DMS153 (cell line): ENCODE data around the gene S100A14.
"Not testable (repeated sequence)": the region's sequence is repeated elsewhere in the genome, so short reads cannot be mapped to it uniquely, and the experiment has no call there.

Source experiments
- DNase-seq: peaks from one replicate; lab custom pipeline; 2025; lab: John Stamatoyannopoulos, UW

Gene S100A14

GRCh38 chr1:153616144-153616916 is at the start of gene S100A14:
Gene S100A14, minus strand, starts transcription at chr1:153616325. Its CDS starts 467 bp downstream, at chr1:153615858.
- peak; percentile 45 for DNase-seq

GRCh38 chr1:153663211-153663610 is 47.1 kb upstream of the S100A14 start:
- no peak for DNase-seq

GRCh38 chr1:153662269-153662668 is 46.1 kb upstream of the S100A14 start:
- no peak for DNase-seq

- no peak for DNase-seq
Observed at GRCh38 chr1:153661111-153661708, 45.1 kb upstream of the S100A14 start.

GRCh38 chr1:153659656-153660055 is 43.5 kb upstream of the S100A14 start:
- no peak for DNase-seq

- no peak for DNase-seq
Observed at GRCh38 chr1:153659175-153659534, 43.0 kb upstream of the S100A14 start.

GRCh38 chr1:153658400-153659174 is 42.5 kb upstream of the S100A14 start, which contains the start of gene SNAPIN:
Gene SNAPIN, plus strand, starts transcription at chr1:153658703. Its CDS starts 41 bp downstream, at chr1:153658744.
- DNase-seq = peak; percentile 88

GRCh38 chr1:153655333-153655732 is 39.2 kb upstream of the S100A14 start:
- DNase-seq = peak; percentile 67

- DNase-seq = no peak
Observed at GRCh38 chr1:153652805-153653500, 36.8 kb upstream of the S100A14 start.

- no peak for DNase-seq
Observed at GRCh38 chr1:153651771-153652170, 35.6 kb upstream of the S100A14 start.

GRCh38 chr1:153649863-153650235 is 33.7 kb upstream of the S100A14 start:
- DNase-seq = peak; percentile 74

GRCh38 chr1:153649137-153649862 is 33.2 kb upstream of the S100A14 start:
- no peak for DNase-seq

- no peak for DNase-seq
Observed at GRCh38 chr1:153648000-153648643, 32.0 kb upstream of the S100A14 start.

- no peak for DNase-seq
Observed at GRCh38 chr1:153647346-153647714, 31.2 kb upstream of the S100A14 start.

- no peak for DNase-seq
Observed at GRCh38 chr1:153646672-153647345, 30.7 kb upstream of the S100A14 start.

- no peak for DNase-seq
Observed at GRCh38 chr1:153643816-153644215, 27.7 kb upstream of the S100A14 start.

- no peak for DNase-seq
Observed at GRCh38 chr1:153643100-153643499, 27.0 kb upstream of the S100A14 start.

- no peak for DNase-seq
Observed at GRCh38 chr1:153642161-153642560, 26.0 kb upstream of the S100A14 start.

GRCh38 chr1:153640861-153641260 is 24.7 kb upstream of the S100A14 start:
- DNase-seq = no peak

- DNase-seq = not testable (repeated sequence)
Observed at GRCh38 chr1:153640213-153640612, 24.1 kb upstream of the S100A14 start.
